PC-3 (cell line): ENCODE data around the gene NOP10. TPM values are rescaled to one million over a fixed set of nuclear protein-coding genes. Genes with fewer than 3 reads are reported as not detected.
A peak's percentile ranks its signal among the peaks of the same experiment; 100 is the strongest.

Source experiments
- ATAC-seq: fragments of 200-7000 bp; cut with Tn5 transposase; 2 replicates; pipeline ENCODE4 v1.9.1; 2020; ENCODE audit warnings: mild to moderate bottlenecking, moderate library complexity
- BruUV-seq: library from RNA; stranded (reverse); fragments of 400-500 nt; replicated peaks from 2 replicates; lab custom pipeline; 2021; lab: Mats Ljungman, UMichigan
- CTCF ChIA-PET: fragments of 300-600 bp; sonication (Branson Sonifier 250); formaldehyde crosslinking; loops from one replicate; lab custom pipeline; 2022; ENCODE audit warnings: antibody characterized with exemption; lab: Charles Lee
- POLR2A ChIA-PET: fragments of 300-600 bp; sonication (Branson Sonifier 250); formaldehyde crosslinking; loops from one replicate; lab custom pipeline; 2022; ENCODE audit warnings: antibody characterized with exemption; ENCODE audit not compliant: unreplicated experiment; lab: Charles Lee
- DNase-seq: peaks from one replicate; pipeline ENCODE4 v3.0.0-alpha.2; 2015
- H2AFZ ChIP-seq: fragments of 300-600 bp; sonication (generic); 2 replicates; pipeline ENCODE4 v1.6.0; 2016; ENCODE audit warnings: antibody characterized with exemption, low read length
- H3F3A ChIP-seq: fragments of 300-600 bp; sonication (generic); one replicate; pipeline ENCODE4 v1.6.0; 2017; ENCODE audit warnings: antibody characterized with exemption, low read length, control low read depth, mild to moderate bottlenecking; ENCODE audit not compliant: unreplicated experiment
- H3K27ac ChIP-seq: fragments of 300-600 bp; sonication (generic); 2 replicates; pipeline ENCODE4 v1.5.1; 2016; ENCODE audit warnings: mild to moderate bottlenecking, low read length
- H3K27me3 ChIP-seq: fragments of 300-600 bp; sonication (generic); 2 replicates; pipeline ENCODE4 v1.6.1; 2016; ENCODE audit warnings: low read length, mixed read lengths
- H3K36me3 ChIP-seq: fragments of 300-600 bp; sonication (generic); 2 replicates; pipeline ENCODE4 v1.6.1; 2016; ENCODE audit warnings: low read depth, mixed run types, low read length, mixed read lengths
- H3K4me1 ChIP-seq: fragments of 300-600 bp; sonication (generic); 2 replicates; pipeline ENCODE4 v1.5.1; 2016; ENCODE audit warnings: low read length; ENCODE audit not compliant: insufficient read depth
- H3K4me2 ChIP-seq: fragments of 300-600 bp; sonication (generic); 2 replicates; pipeline ENCODE4 v1.6.0; 2016; ENCODE audit warnings: low read length
- H3K4me3 ChIP-seq: fragments of 300-600 bp; sonication (generic); 2 replicates; pipeline ENCODE4 v1.5.1; 2016; ENCODE audit warnings: mild to moderate bottlenecking, low read length, mixed read lengths
- H3K79me2 ChIP-seq: fragments of 300-600 bp; sonication (generic); 2 replicates; pipeline ENCODE4 v1.6.1; 2017; ENCODE audit warnings: low read length, mixed read lengths
- H3K9ac ChIP-seq: fragments of 300-600 bp; sonication (generic); 2 replicates; pipeline ENCODE4 v1.6.0; 2016; ENCODE audit warnings: mild to moderate bottlenecking, low read length
- H3K9me2 ChIP-seq: fragments of 300-600 bp; sonication (generic); replicated peaks from 2 replicates; pipeline ENCODE4 v1.6.1; 2016; ENCODE audit warnings: mixed run types, low read length, mixed read lengths
- H3K9me3 ChIP-seq: fragments of 300-600 bp; sonication (generic); 2 replicates; pipeline ENCODE4 v1.6.1; 2016; ENCODE audit warnings: low read length, mixed read lengths
- H4K20me1 ChIP-seq: fragments of 300-600 bp; sonication (generic); 2 replicates; pipeline ENCODE4 v1.6.1; 2016; ENCODE audit warnings: low read length, mixed read lengths
- CTCF ChIP-seq: fragments of 300-600 bp; sonication (generic); conservative IDR thresholded peaks from 2 replicates; pipeline ENCODE4 v1.5.1; 2017; ENCODE audit warnings: antibody characterized with exemption, low read depth, mild to moderate bottlenecking, low read length
- EZH2 ChIP-seq: fragments of 300-600 bp; sonication (generic); IDR thresholded peaks from one replicate; pipeline ENCODE4 v1.6.1; 2017; ENCODE audit warnings: antibody characterized with exemption, mild to moderate bottlenecking, low read length; ENCODE audit not compliant: unreplicated experiment
- EZH2phosphoT487 ChIP-seq: fragments of 300-600 bp; sonication (generic); IDR thresholded peaks from 2 replicates; pipeline ENCODE4 v1.6.1; 2018; ENCODE audit warnings: mild to moderate bottlenecking, antibody characterized with exemption, low read length, borderline replicate concordance
- intact Hi-C: fragments of 100-400 bp; cut with micrococcal nuclease; formaldehyde crosslinking; loops from 2 replicates; pipeline ENCODE4 v1.9.0; 2023
- total RNA-seq: library from RNA; depleted of rRNA; stranded (reverse); fragments of >200 nt; gene quantifications from 2 replicates; pipeline ENCODE4 v1.2.3, GENCODE V29; 2014

The NOP10 gene
- total RNA-seq, 1 experiment from 2014 or later, result 323 TPM

GRCh38 chr15:34338347-34338746 lies 4.6 kb downstream of the NOP10 start:
- H3K9ac ChIP-seq, result peak overlapping the region; percentile 77; the same call in 1 of the 2 replicates
- ATAC-seq, result no peak
- CTCF ChIA-PET, result interaction anchor here (0.7 to 1.0 kb wide), 3 partner anchors 63 to 291 kb away, joined by 3 to 5 read pairs (median 3); no protein-coding TSS in a partner anchor

GRCh38 chr15:34337557-34338306 lies 5.2 kb downstream of the NOP10 start, which contains the start of gene SLC12A6:
Gene SLC12A6, minus strand, starts transcription at chr15:34337781. Its CDS starts 1,101 bp downstream, at chr15:34336680.
- Histone ChIP-seq H3K79me2 (peaks cover 75% of the 10 kb centered on the region), H2AFZ (peak within 1 kb of the TSS; percentile 73), H3K27me3 (no peaks in the 10 kb centered on the region), H3K27ac (peak within 1 kb of the TSS; percentile 93), H4K20me1 (no peaks in the 10 kb centered on the region), H3F3A (peaks cover 25% of the 10 kb centered on the region), H3K4me3 (peak within 1 kb of the TSS; percentile 90), H3K9me3 (no peaks in the 10 kb centered on the region), H3K9ac (peak within 1 kb of the TSS; percentile 77), H3K36me3 (peaks cover 18% of the 10 kb centered on the region), H3K9me2 (no peaks in the 10 kb centered on the region), H3K4me2 (peak within 1 kb of the TSS; percentile 96), H3K4me1 (peaks cover 68% of the 10 kb centered on the region)
- no TSS peak for BruUV-seq
- CTCF ChIA-PET, result interaction anchor here (0.7 to 1.0 kb wide), 4 partner anchors 62 to 291 kb away, joined by 3 to 5 read pairs (median 3); partner anchors contain the start of gene KATNBL1
- DNase-seq, result peak; percentile 95
- ATAC-seq, result peak; percentile 82
- intact Hi-C loops, result loop anchor here (1.0 kb wide), 1 partner anchor 227 kb away; no protein-coding TSS in a partner anchor
- TF ChIP-seq EZH2phosphoT487 (no peak), CTCF (no peak), EZH2 (no peak)
- POLR2A ChIA-PET, result interaction anchor here (0.6 to 0.7 kb wide), 2 partner anchors 30 to 228 kb away, joined by 3 to 5 read pairs; partner anchors contain the start of gene LPCAT4

More at GRCh38 chr15:34338347-34338746, 4.6 kb downstream of the NOP10 start:
- peaks cover 18% of the 10 kb centered on the region for H3K36me3 ChIP-seq
- BruUV-seq, result TSS peak; percentile 17
- H3K27ac ChIP-seq, result peak overlapping the region; percentile 42
- peaks cover 67% of the 10 kb centered on the region for H3K4me1 ChIP-seq
- DNase-seq, result no peak
- H2AFZ ChIP-seq, result no peak overlapping the region
- H3K4me2 ChIP-seq, result peak overlapping the region; percentile 96; the same call in 1 of the 2 replicates
- H3F3A ChIP-seq, result peaks cover 25% of the 10 kb centered on the region
- no peaks in the 10 kb centered on the region for H4K20me1 ChIP-seq
- TF ChIP-seq EZH2 (no peak), EZH2phosphoT487 (no peak), CTCF (no peak)
- H3K79me2 ChIP-seq, result peaks cover 71% of the 10 kb centered on the region
- intact Hi-C loops, result loop anchor here (1.0 kb wide), 1 partner anchor 228 kb away; no protein-coding TSS in a partner anchor
- H3K4me3 ChIP-seq, result peak overlapping the region; percentile 90; the same call in 1 of the 2 replicates
- no peaks in the 10 kb centered on the region for H3K27me3 ChIP-seq
- POLR2A ChIA-PET, result interaction anchor here (0.7 kb wide), 1 partner anchor 29 kb away, joined by 3 read pairs; the partner anchor contains the start of gene LPCAT4
- no peaks in the 10 kb centered on the region for H3K9me3 ChIP-seq
- H3K9me2 ChIP-seq, result no peaks in the 10 kb centered on the region
